Measurements from ENCODE around the gene GPC3. TPM values are rescaled to one million over a fixed set of nuclear protein-coding genes. Genes with fewer than 3 reads are reported as not detected.

The GPC3 gene
- total RNA-seq, 4 donors from 2014 or later = 3.3 to 172 (median 21.2) TPM

DNA sequence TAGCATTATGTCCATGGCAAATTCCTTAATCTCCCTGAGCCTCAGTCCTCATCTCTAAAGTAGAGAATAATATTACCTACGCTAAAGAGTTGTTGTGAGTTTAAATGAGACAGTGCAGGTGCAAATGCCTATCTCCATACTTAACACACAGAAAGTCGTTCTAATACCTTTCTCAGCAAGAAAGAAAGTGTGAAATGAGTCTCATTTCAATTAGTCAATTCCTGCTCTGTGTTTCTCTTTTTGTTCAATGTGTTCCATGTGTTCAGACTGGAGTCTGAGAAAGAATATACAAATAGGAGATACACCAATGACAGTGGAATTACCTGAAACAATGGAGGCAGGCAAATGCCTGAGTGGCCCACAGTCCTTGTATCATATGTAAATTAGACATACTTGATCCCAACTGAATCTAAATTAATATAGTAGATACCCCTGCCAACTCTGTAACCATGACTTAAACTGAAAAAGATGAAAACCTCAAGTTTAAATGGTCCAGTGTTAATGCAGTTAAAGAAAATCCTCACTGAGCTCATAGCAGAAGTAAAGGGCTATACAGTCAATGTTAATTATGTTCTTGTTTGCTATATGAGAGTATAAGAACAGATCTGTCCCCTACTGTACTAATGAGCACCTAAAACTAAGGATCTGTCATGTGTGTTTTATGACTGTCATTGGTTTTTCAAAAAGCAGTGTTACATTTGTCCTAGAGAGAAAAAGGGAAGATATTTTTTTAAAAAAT, 68.2 kb downstream of the GPC3 start:
- no peak for DNase-seq

DNA sequence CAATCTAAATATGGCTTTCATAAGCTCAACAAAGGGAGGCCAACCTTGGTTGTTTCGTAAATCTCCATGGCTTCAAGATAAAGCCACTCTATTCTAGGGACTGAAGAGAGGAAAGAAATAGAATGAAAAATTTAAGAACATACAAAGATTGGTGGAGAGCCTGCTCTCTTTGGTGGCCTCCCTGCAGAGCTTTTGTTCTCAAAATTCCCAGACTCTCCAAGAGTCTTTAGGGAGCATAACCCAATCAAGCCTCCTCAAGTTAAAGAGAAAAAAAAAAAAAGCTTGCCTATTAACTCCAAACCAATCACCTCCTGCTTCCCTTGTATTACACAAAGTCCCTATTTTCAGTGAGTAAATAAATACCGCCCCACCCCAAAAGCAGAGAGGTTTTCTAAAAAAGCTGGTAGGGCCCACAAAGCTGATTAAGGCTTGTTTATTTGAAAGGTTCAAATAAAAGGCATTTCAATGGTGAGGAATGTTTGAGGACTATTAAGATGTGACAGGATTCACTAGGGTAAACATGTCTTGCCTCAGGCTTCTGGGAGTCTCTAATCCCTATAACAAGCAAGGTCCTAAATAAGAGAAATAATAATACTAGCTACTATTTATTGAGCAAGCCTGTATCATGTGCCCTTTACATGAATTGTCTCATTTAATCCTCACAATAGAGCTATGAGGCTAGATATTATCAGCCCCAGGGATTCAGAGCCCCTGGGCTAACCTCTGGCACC, 71.6 kb downstream of the GPC3 start:
- no peak overlapping the region for H3K4me3 ChIP-seq
- no peaks in the 10 kb centered on the region for H3K36me3 ChIP-seq
- no peaks in the 10 kb centered on the region for H3K4me1 ChIP-seq
- H3K27me3 ChIP-seq = peaks cover 0 to 5% of the 10 kb centered on the region in 2 donors
- H3K9me3 ChIP-seq = no peaks in the 10 kb centered on the region
- H3K27ac ChIP-seq = no peak overlapping the region
- intact Hi-C loops (cut with DNase I; ENCODE audit: low total_unique reads) = no loop called here
- TF ChIP-seq, protein P1, sequence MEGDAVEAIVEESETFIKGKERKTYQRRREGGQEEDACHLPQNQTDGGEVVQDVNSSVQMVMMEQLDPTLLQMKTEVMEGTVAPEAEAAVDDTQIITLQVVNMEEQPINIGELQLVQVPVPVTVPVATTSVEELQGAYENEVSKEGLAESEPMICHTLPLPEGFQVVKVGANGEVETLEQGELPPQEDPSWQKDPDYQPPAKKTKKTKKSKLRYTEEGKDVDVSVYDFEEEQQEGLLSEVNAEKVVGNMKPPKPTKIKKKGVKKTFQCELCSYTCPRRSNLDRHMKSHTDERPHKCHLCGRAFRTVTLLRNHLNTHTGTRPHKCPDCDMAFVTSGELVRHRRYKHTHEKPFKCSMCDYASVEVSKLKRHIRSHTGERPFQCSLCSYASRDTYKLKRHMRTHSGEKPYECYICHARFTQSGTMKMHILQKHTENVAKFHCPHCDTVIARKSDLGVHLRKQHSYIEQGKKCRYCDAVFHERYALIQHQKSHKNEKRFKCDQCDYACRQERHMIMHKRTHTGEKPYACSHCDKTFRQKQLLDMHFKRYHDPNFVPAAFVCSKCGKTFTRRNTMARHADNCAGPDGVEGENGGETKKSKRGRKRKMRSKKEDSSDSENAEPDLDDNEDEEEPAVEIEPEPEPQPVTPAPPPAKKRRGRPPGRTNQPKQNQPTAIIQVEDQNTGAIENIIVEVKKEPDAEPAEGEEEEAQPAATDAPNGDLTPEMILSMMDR (IDR thresholded peaks at IDR 0.05) = no peak
- TF ChIP-seq POLR2A (IDR thresholded peaks at IDR 0.05) = no peak
- no peak for DNase-seq

More for the DNA sequence above, 68.2 kb downstream of the GPC3 start:
- peaks cover 0 to 5% of the 10 kb centered on the region in 2 donors for H3K27me3 ChIP-seq
- no peaks in the 10 kb centered on the region for H3K36me3 ChIP-seq
- no peak for TF ChIP-seq POLR2A (IDR thresholded peaks at IDR 0.05)
- TF ChIP-seq, protein P1 (IDR thresholded peaks at IDR 0.05) = no peak
- no peak overlapping the region for H3K27ac ChIP-seq
- intact Hi-C loops (cut with DNase I; ENCODE audit: low total_unique reads) = no loop called here
- H3K4me3 ChIP-seq = no peak overlapping the region
- no peaks in the 10 kb centered on the region for H3K9me3 ChIP-seq
- no peaks in the 10 kb centered on the region for H3K4me1 ChIP-seq

DNA sequence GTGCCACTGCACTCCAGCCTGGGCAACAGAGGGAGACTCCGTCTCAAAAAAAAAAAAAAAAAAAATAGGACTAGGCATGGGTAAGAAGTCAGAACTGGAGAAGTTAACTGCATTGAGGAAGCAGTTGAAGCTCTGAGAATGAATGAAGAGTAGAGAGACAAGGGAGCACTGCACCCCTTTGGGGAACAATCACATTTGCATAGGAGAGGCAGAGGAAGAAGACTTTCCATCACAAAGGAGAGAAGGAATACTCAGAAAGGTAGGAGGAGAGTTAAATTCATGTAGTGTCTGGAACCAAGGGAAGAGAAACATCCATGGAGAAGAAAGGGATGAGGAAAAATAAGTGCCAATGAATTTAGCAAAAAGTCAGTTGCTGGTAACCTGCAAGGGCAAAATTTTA, 72.4 kb downstream of the GPC3 start:
- Histone ChIP-seq H3K9me3 (no peaks in the 10 kb centered on the region), H3K36me3 (no peaks in the 10 kb centered on the region), H3K27me3 (peaks cover 0 to 5% of the 10 kb centered on the region in 2 donors), H3K4me3 (no peak overlapping the region), H3K4me1 (no peaks in the 10 kb centered on the region), H3K27ac (no peak overlapping the region)
- DNase-seq = no peak
- TF ChIP-seq, protein P1 (IDR thresholded peaks at IDR 0.05) = no peak
- TF ChIP-seq POLR2A (IDR thresholded peaks at IDR 0.05) = no peak
- intact Hi-C loops (cut with DNase I; ENCODE audit: low total_unique reads) = no loop called here

DNA sequence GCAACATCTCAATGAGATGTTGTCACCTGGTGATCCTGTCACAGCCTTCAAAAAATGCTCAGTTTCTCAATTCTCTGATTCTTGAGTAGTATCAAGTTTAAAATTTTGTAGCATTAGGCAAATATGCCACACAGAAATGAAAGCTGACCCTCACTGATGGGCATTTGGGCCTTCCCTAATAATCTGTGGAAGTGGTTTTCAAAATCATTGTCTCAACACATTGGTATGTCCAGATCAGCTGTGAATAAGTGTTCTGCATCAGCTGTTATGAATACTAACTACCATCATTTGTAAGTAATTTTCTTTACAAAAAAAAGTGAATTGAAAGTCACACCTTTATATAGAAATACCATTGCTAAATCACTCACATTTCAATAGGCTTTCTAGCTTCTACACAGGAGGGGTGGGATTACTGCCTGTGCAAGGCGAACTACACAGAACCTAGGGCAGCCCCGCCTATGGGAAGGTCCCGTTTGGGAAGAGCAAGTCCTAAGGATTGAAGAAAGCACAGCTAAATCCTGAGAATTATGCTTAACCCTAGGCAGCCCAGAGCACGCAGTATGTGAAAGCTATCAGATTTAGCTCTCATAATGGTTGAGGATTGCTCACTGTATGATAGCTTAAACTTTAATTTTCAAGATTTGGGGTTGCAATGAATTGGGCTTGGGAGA, 73.4 kb downstream of the GPC3 start:
- no peak for DNase-seq
- H3K4me1 ChIP-seq = no peaks in the 10 kb centered on the region
- H3K36me3 ChIP-seq = no peaks in the 10 kb centered on the region
- intact Hi-C loops (cut with DNase I; ENCODE audit: low total_unique reads) = no loop called here
- H3K27ac ChIP-seq = no peak overlapping the region
- no peak overlapping the region for H3K4me3 ChIP-seq
- no peaks in the 10 kb centered on the region for H3K9me3 ChIP-seq
- peaks cover 0 to 5% of the 10 kb centered on the region in 2 donors for H3K27me3 ChIP-seq
- TF ChIP-seq, protein P1 (IDR thresholded peaks at IDR 0.05) = no peak
- TF ChIP-seq POLR2A (IDR thresholded peaks at IDR 0.05) = no peak

DNA sequence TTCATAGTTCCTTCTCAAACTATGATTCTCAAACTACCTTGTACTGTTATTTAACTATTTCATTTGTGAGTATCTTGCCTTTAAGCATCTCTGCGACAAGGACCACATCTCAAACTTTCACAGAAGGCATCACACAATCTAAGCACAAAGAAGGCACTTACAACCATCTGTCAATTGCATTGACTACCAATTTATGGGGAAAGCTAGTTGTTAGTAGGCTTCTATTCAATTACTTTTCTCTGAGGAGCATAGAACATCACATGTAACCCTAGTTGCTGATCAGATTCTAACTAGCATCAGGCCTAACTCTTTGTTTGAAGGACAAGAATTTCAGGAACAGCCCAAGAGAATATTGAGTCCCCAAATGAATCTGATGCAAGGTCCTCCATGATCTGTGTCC, 74.9 kb downstream of the GPC3 start:
- intact Hi-C loops (cut with DNase I; ENCODE audit: low total_unique reads) = no loop called here
- no peak for TF ChIP-seq POLR2A (IDR thresholded peaks at IDR 0.05)
- TF ChIP-seq, protein P1 (IDR thresholded peaks at IDR 0.05) = no peak
- Histone ChIP-seq H3K4me1 (no peaks in the 10 kb centered on the region), H3K9me3 (no peaks in the 10 kb centered on the region), H3K27ac (no peak overlapping the region), H3K4me3 (no peak overlapping the region), H3K36me3 (no peaks in the 10 kb centered on the region), H3K27me3 (no peaks in the 10 kb centered on the region)
- DNase-seq = no peak
